AG04450 (cell line): Measurements from ENCODE around the gene GIT1. TPM values are rescaled to one million over a fixed set of nuclear protein-coding genes. Genes with fewer than 3 reads are reported as not detected.

ENCODE experiments used
- CTCF ChIA-PET: fragments of 300-600, 350-600 bp; formaldehyde crosslinking; extraction: SDS; loops from one replicate; lab custom pipeline; 2022; ENCODE audit warnings: antibody characterized with exemption, inconsistent platforms; lab: Charles Lee
- POLR2A ChIA-PET: fragments of 350-600 bp; formaldehyde crosslinking; extraction: SDS; loops from one replicate; lab custom pipeline; 2021; ENCODE audit warnings: antibody characterized with exemption, inconsistent platforms; lab: Yijun Ruan, JAX
- DNase-seq: peaks from one replicate; pipeline ENCODE4 v3.0.0-alpha.2; 2011; ENCODE audit warnings: low read depth, low spot score
- H3K27ac ChIP-seq: one replicate; pipeline ENCODE4 v1.5.1; 2012; ENCODE audit warnings: low read depth, low read length, control low read depth
- H3K27me3 ChIP-seq: one replicate; pipeline ENCODE4 v1.6.0; 2012; ENCODE audit warnings: low read length; ENCODE audit not compliant: control insufficient read depth, insufficient read depth
- H3K4me3 ChIP-seq: 2 replicates; pipeline ENCODE4 v1.5.1; 2011; ENCODE audit warnings: mild to moderate bottlenecking, low read depth, low read length, control low read depth
- H3K9me3 ChIP-seq: 2 replicates; pipeline ENCODE4 v1.5.1; 2012; ENCODE audit warnings: low read length; ENCODE audit not compliant: control insufficient read depth, insufficient read depth
- polyA minus RNA-seq: library from RNA; depleted of rRNA, polyadenylated mRNA; stranded (reverse); fragments of >200 nt; gene quantifications from 2 replicates; pipeline ENCODE4 v1.2.3, GENCODE V29; 2011; rRNA and poly(A)+ RNA removed
- polyA plus RNA-seq: library from polyadenylated mRNA; depleted of rRNA; stranded (reverse); fragments of >200 nt; gene quantifications from 2 replicates; pipeline ENCODE4 v1.2.3, GENCODE V29; 2011; rRNA removed
- TF ChIP-seq, protein P1 (sequence below): IDR thresholded peaks from 2 replicates; pipeline ENCODE4 v1.5.1; 2011; ENCODE audit warnings: low read depth, low read length, control low read depth, inconsistent platforms

GIT1 gene, protein sequence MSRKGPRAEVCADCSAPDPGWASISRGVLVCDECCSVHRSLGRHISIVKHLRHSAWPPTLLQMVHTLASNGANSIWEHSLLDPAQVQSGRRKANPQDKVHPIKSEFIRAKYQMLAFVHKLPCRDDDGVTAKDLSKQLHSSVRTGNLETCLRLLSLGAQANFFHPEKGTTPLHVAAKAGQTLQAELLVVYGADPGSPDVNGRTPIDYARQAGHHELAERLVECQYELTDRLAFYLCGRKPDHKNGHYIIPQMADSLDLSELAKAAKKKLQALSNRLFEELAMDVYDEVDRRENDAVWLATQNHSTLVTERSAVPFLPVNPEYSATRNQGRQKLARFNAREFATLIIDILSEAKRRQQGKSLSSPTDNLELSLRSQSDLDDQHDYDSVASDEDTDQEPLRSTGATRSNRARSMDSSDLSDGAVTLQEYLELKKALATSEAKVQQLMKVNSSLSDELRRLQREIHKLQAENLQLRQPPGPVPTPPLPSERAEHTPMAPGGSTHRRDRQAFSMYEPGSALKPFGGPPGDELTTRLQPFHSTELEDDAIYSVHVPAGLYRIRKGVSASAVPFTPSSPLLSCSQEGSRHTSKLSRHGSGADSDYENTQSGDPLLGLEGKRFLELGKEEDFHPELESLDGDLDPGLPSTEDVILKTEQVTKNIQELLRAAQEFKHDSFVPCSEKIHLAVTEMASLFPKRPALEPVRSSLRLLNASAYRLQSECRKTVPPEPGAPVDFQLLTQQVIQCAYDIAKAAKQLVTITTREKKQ
- polyA plus RNA-seq (20.7 and 24.5 TPM in 2 replicates), polyA minus RNA-seq (36.5 and 44.0 TPM in 2 replicates)

DNA sequence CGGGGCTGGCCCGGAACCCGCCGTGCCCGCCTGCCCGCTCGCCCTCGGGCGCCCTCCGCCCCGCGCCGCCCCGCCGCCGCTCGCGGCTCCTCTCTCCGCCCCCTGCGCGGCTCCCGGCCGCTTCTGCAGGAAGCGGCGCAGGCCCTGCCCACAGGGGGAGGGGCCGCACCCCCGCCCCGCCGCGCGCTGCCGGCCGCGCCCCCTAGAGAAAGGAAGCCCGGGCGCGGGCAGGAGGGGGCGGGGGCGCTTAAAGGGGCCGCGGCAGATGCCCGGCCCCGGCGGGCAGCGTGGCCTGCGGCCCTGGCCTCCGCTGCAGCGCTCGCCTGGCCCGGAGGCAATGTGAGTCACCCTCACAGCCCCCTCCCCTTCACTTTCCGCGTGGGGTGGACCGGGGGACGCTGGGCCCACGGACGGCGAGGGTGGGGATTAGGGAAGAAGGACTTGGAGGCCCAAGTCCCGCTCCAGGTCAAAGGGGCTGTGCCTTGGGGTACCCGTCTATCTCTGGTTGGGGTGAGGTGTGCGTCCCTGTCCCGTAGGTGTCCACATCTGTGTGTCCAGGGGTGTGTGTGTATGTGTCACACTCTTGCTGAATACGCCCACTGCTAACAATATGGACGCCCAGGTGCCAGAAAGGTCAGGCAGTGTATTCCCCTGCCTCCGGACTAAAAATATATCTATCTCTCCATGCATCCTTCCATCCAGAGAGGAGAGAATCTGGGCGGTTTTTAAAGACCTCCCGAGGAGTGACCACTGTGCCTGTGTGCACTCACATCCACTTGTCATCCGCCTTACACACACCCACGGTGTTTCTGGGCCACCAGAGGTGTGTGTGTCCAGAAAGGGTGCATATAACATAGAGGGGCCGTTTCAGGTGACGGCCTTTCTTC, at the start of gene GIT1:
GIT1 (minus strand) TSS at position 125 of the 887 bp plus-strand sequence. CDS start 270 bp downstream, outside the sequence.
- Histone ChIP-seq H3K27ac (peak within 1 kb of the TSS; percentile 57), H3K9me3 (no peaks in the 10 kb centered on the region; the same call in 1 of the 2 replicates), H3K4me3 (peak within 1 kb of the TSS; percentile 83), H3K27me3 (no peaks in the 10 kb centered on the region)
- CTCF ChIA-PET: interaction anchor here (0.6 to 1.0 kb wide), 3 partner anchors 17 to 219 kb away, joined by 3 to 5 read pairs (median 3); no protein-coding TSS in a partner anchor
- POLR2A ChIA-PET: interaction anchor here (1.0 kb wide), 1 partner anchor 13 kb away, joined by 3 read pairs; no protein-coding TSS in a partner anchor
- no peak for DNase-seq
- TF ChIP-seq, protein P1, sequence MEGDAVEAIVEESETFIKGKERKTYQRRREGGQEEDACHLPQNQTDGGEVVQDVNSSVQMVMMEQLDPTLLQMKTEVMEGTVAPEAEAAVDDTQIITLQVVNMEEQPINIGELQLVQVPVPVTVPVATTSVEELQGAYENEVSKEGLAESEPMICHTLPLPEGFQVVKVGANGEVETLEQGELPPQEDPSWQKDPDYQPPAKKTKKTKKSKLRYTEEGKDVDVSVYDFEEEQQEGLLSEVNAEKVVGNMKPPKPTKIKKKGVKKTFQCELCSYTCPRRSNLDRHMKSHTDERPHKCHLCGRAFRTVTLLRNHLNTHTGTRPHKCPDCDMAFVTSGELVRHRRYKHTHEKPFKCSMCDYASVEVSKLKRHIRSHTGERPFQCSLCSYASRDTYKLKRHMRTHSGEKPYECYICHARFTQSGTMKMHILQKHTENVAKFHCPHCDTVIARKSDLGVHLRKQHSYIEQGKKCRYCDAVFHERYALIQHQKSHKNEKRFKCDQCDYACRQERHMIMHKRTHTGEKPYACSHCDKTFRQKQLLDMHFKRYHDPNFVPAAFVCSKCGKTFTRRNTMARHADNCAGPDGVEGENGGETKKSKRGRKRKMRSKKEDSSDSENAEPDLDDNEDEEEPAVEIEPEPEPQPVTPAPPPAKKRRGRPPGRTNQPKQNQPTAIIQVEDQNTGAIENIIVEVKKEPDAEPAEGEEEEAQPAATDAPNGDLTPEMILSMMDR: no peak

DNA sequence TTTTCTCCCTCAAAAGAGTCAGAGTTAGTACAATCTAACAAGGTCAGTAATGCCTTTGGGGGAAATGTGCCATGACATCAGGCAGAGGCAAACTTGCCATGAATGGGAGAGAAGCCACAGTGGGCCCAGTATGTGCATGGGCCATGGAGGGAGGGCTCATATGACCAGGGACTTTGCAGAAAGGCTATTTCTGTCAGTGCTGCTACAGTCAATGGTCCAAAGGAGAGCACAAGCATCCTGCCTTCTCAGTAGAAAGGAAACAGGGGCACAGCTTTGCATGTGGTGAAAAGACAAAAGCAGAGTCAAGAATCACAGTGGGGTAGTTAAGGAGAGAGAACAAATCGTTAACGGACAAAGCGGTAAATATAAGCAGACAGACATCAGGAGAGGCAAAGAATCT, 44.4 kb upstream of the GIT1 start:
- Histone ChIP-seq H3K9me3 (no peaks in the 10 kb centered on the region), H3K27ac (no peak overlapping the region), H3K4me3 (no peak overlapping the region), H3K27me3 (no peaks in the 10 kb centered on the region)
- TF ChIP-seq, protein P1: no peak
- CTCF ChIA-PET: interaction anchor here (0.9 to 1.3 kb wide), 2 partner anchors 16 to 298 kb away, joined by 3 read pairs; no protein-coding TSS in a partner anchor
- no peak for DNase-seq
- POLR2A ChIA-PET: no interaction called here

DNA sequence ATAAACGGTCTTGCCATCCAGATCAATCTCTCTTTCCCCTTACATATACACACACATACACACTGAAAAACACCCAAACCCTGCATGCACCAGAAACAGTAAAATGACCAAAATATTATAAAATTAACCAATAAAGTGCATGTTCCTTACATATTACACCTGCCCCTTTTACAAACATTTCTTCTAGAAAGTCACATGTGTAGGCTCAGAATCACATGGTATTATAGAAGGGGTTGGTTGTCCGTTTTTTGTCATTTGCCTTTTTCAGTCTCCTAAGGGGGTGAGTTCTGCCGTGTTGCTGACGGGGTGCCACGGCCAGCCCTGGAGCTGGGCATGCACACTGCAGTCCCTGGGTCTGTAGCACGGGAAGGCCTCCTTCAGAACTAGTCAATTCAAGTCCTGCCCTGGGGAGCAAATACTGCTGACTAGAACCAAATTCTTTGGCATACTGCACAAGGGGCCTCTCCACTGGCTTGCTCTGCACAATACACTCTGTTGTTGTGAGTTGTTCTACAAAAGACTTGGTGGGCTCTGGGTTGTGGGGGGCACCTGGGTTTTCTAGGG, 41.3 kb upstream of the GIT1 start:
- CTCF ChIA-PET: interaction anchor here (0.8 kb wide), 1 partner anchor 14 kb away, joined by 3 read pairs; no protein-coding TSS in a partner anchor
- POLR2A ChIA-PET: no interaction called here
- TF ChIP-seq, protein P1: no peak
- no peak overlapping the region for H3K4me3 ChIP-seq
- H3K27me3 ChIP-seq: no peaks in the 10 kb centered on the region
- no peaks in the 10 kb centered on the region for H3K9me3 ChIP-seq
- no peak for DNase-seq
- H3K27ac ChIP-seq: no peak overlapping the region

DNA sequence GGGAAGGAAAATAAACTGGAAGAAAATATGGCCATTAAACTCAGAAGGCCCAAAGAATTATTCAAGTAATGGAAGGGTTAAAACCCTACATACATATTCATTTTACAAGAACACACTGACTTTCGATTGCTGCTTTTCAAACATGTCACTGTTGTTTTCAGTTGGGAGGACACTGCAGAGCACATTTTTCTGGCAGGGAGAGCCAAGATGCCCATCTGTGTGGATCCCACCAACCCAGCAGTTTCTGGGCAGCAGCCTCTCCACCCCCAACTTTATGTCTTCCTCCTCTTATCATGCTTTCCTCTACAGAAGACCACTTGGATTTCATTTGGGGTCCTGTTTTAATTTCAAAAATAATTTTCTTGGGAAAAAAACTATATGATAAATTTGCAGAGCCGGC, 40.4 kb upstream of the GIT1 start:
- ChIA-PET CTCF (no interaction called here), POLR2A (no interaction called here)
- no peak for DNase-seq
- Histone ChIP-seq H3K27me3 (no peaks in the 10 kb centered on the region), H3K4me3 (no peak overlapping the region), H3K27ac (no peak overlapping the region), H3K9me3 (no peaks in the 10 kb centered on the region)
- TF ChIP-seq, protein P1: no peak
